ENCODE data around the gene SH3PXD2A. TPM values are rescaled to one million over a fixed set of nuclear protein-coding genes. Genes with fewer than 3 reads are reported as not detected.

The SH3PXD2A gene, protein sequence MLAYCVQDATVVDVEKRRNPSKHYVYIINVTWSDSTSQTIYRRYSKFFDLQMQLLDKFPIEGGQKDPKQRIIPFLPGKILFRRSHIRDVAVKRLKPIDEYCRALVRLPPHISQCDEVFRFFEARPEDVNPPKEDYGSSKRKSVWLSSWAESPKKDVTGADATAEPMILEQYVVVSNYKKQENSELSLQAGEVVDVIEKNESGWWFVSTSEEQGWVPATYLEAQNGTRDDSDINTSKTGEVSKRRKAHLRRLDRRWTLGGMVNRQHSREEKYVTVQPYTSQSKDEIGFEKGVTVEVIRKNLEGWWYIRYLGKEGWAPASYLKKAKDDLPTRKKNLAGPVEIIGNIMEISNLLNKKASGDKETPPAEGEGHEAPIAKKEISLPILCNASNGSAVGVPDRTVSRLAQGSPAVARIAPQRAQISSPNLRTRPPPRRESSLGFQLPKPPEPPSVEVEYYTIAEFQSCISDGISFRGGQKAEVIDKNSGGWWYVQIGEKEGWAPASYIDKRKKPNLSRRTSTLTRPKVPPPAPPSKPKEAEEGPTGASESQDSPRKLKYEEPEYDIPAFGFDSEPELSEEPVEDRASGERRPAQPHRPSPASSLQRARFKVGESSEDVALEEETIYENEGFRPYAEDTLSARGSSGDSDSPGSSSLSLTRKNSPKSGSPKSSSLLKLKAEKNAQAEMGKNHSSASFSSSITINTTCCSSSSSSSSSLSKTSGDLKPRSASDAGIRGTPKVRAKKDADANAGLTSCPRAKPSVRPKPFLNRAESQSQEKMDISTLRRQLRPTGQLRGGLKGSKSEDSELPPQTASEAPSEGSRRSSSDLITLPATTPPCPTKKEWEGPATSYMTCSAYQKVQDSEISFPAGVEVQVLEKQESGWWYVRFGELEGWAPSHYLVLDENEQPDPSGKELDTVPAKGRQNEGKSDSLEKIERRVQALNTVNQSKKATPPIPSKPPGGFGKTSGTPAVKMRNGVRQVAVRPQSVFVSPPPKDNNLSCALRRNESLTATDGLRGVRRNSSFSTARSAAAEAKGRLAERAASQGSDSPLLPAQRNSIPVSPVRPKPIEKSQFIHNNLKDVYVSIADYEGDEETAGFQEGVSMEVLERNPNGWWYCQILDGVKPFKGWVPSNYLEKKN
- polyA plus RNA-seq: 10 to 100 TPM in 2 of 3 donors, 1 to 10 TPM in 1; 3.0 to 61.0 (median 36.1) TPM

DNA sequence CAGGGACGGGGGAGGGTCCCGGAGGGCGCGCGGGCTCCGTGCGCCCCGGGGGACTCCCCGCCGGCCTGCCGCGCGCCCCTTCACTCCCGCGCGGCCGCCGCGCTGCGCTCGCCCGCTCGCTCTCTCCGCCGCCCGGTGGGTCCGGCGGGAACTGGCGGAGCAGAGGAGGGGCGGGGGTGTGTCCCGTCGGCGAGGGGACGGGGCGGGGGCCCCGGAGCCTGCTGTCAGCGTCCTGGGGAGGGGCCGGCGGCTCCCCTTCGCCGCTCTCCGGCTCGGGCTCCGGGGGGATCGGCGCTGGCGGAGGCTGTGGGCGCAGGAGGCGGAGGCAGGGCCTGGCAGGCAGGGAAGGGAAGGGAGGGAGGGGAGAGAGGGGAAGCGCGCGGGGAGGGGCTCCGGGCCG, at the start of gene SH3PXD2A:
Gene SH3PXD2A, minus strand, starts transcription at position 153 of the 400 bp plus-strand sequence. CDS start 310 bp downstream, outside the sequence.
- no peak within 1 kb of the TSS for H3K27ac ChIP-seq (ENCODE audit: low read depth, low read length)
- 1 to 2% (median 1%) methylated on average over 22 to 53 of the region's 54 CpGs for WGBS, 3 donors

GRCh38 chr10:103901299-103901698, 45.9 kb upstream of the SH3PXD2A start:
- 48 to 77% (median 49%) methylated on average over 5 of the region's 5 CpGs for WGBS, 3 donors
- no peak overlapping the region for H3K27ac ChIP-seq (ENCODE audit: low read depth, low read length)

- H3K27ac ChIP-seq (ENCODE audit: low read depth, low read length): no peak overlapping the region
- 92 to 95% (median 93%) methylated on average over 5 of the region's 5 CpGs for WGBS, 3 donors
Measured at GRCh38 chr10:103899312-103899711, 43.9 kb upstream of the SH3PXD2A start.

DNA sequence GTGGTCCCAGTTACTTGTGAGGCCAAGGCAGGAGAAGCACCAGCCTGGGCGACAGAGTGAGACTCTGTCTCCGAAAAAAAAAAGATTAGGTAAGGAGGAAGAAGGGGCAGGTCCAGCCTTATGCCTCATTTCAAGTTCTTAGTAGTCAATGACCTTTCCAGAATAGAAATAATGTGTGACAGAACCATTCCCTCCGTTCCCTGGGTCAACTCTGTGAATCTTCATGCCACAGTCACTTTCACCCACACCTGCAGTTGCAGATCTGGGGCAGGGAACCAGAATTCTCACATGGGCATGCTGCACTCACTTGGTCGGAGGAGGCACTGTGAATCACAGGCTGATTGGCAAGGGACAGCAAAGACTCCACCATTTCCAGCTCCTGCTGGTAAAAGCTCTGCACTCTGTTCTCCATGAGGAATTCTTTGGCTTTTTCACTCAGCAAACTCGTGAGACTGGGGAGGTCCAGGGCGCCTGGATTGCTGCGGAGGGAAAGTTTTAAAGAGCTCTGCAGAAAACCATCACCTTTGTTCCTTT, 41.9 kb upstream of the SH3PXD2A start:
- H3K27ac ChIP-seq (ENCODE audit: low read depth, low read length): no peak overlapping the region
- 68 to 76% (median 70%) methylated on average over 7 of the region's 7 CpGs for WGBS, 3 donors

- 34 to 58% (median 40%) methylated on average over 5 of the region's 5 CpGs for WGBS, 3 donors
- peak overlapping the region; percentile 34 for H3K27ac ChIP-seq (ENCODE audit: low read depth, low read length)
Measured at GRCh38 chr10:103896225-103896624, 40.8 kb upstream of the SH3PXD2A start.

DNA sequence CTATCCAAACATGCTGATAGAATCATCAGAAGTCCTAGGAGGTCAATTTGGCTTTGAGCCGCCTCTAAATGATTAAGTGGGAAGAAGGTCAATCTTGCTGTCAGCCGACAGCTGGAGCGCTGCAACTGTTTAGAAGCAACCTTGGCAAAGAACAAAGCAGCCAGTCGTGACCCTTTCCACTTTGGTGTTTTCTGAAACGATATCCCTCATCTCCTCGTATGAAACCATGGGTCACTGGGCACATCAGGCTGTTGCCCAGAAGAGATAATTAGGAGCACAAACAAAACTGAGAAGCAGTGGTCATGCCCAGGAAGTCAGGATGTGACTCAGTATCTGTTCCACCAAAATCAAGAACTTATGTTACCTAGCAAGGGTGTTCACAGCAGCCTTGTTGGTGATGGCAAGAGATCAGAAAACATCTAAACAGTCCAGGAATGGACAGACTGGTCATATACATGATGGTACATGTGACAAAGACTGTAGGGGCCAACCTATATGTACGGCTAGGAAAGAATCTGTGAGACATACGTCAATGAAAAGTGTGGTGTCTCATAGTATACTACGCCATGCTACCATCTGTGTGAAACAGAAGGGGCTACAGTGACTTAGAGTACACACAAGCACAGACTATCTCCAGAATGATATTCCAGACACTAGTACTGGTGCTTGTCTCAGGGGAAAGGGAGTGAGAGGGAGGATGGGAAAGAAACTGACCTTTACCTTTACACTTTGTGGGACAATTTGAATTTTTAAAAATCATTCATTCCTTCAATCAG, 40.2 kb upstream of the SH3PXD2A start:
- peak overlapping the region; percentile 34 for H3K27ac ChIP-seq (ENCODE audit: low read depth, low read length)
- WGBS, 3 donors: 44 to 56% (median 47%) methylated on average over 9 of the region's 9 CpGs

- 26 to 43% (median 30%) methylated on average over 4 of the region's 4 CpGs for WGBS, 3 donors
- no peak overlapping the region for H3K27ac ChIP-seq (ENCODE audit: low read depth, low read length)
Measured at GRCh38 chr10:103894441-103894864, 39.1 kb upstream of the SH3PXD2A start.

DNA sequence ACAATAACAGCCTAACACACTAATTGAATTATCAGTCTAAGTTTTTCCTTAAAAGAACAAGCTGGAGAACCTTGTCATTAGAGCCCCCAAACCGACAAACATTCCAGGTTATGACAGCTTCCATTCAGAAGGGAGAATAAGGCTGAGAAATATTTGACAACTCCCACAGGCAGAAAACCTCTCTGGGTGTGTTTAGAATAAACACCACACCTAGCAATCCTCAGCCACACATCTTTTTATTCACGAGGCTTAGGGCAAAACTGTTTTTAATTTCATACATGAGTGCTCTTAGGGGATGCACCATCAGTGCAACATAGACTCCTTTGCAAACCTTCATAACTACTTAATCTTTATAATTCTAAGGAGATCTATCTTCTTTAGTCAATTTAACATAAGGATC, 38.4 kb upstream of the SH3PXD2A start:
- WGBS, 3 donors: 43 to 59% (median 59%) methylated on average over 2 of the region's 2 CpGs
- H3K27ac ChIP-seq (ENCODE audit: low read depth, low read length): no peak overlapping the region

GRCh38 chr10:103892181-103892580, 36.8 kb upstream of the SH3PXD2A start:
- no peak overlapping the region for H3K27ac ChIP-seq (ENCODE audit: low read depth, low read length)
- WGBS, 3 donors: 70 to 96% (median 84%) methylated on average over 3 of the region's 3 CpGs

DNA sequence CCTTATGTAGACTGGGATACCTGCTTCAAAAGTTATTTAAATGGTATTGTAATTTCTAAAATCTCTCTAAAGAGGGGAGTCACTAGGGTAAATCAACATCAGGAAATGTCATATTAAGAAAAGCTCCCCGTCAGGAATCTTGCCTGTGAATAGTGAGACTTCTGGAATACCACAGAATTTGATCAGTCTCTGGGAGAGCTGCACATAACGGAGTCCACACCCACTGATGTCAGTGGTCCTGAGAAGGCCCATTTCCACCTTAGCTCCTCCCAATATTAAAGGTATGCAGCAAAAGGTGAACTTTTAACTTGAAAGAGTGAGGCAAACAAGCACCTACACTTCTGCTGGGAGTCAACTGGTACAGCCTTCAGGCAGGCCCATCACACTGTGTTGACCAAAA, 35.3 kb upstream of the SH3PXD2A start:
- H3K27ac ChIP-seq (ENCODE audit: low read depth, low read length): no peak overlapping the region
- 58 to 82% (median 65%) methylated on average over 2 of the region's 2 CpGs for WGBS, 3 donors

GRCh38 chr10:103890194-103890658, 34.9 kb upstream of the SH3PXD2A start:
- WGBS, 3 donors: 35 to 73% (median 59%) methylated on average over 4 of the region's 4 CpGs
- no peak overlapping the region for H3K27ac ChIP-seq (ENCODE audit: low read depth, low read length)

DNA sequence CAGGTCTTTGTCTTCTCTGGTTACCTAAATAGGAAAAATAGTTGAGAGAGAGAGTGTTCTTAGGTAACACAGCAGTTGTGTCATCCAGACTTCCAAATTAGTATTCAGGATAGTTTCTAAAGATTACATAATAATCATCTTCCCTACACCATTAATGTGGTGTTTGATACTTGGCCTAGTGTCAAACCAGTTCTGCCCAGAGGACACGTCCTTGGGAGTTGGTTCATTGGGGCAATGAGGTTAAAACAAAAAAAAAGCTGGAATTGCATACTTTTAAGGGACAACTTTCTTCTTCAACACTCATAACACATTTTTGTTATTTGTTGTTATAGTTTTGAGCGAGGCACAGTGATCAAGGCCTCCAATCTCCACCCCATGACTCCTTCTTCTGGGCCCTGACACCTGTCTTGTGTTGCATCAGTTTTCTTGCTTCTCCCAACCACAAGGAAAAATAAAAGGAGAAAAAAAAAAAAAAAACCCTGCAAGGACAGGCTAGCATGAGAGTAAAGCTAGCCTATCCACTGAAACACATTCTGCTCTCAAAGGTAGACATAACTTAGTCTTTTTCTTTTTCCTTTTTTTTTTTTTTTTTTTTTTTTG, 33.8 kb upstream of the SH3PXD2A start:
- H3K27ac ChIP-seq (ENCODE audit: low read depth, low read length): no peak overlapping the region
- WGBS, 3 donors: 41 to 65% (median 62%) methylated on average over 2 of the region's 2 CpGs

- 4 to 20% (median 13%) methylated on average over 6 of the region's 6 CpGs for WGBS, 3 donors
Measured at GRCh38 chr10:103888113-103888841, 32.9 kb upstream of the SH3PXD2A start.

GRCh38 chr10:103885617-103886016, 30.2 kb upstream of the SH3PXD2A start:
- H3K27ac ChIP-seq (ENCODE audit: low read depth, low read length): no peak overlapping the region
- WGBS, 3 donors: 60 to 71% (median 61%) methylated on average over 6 of the region's 6 CpGs

More at GRCh38 chr10:103888113-103888841, 32.9 kb upstream of the SH3PXD2A start:
- no peak overlapping the region for H3K27ac ChIP-seq (ENCODE audit: low read depth, low read length)

DNA sequence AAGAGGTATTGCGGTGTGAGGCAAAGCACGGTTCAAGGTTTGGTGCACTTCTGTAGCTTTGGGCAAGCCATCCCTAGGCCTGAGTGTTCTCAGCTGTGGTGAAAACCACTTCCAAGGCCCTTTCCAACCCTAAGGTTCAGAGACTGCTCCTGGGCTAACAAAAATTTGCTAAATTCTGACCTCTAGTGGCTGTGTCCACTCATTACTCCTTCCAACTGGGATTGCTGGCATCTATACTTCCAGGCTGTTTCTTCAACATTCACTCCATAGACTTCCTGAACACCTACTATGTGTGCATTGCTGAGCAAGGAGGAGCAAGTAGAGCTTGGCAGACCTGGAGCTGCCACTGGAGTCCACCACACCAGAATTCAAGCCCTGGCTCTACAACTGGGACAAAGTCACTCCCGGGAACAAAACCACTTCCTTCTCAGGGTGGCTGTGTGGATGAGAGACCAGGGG, 29.3 kb upstream of the SH3PXD2A start:
- no peak overlapping the region for H3K27ac ChIP-seq (ENCODE audit: low read depth, low read length)
- WGBS, 3 donors: 64 to 77% (median 76%) methylated on average over 3 of the region's 3 CpGs

- 89 to 91% (median 89%) methylated on average over 8 of the region's 8 CpGs for WGBS, 3 donors
- H3K27ac ChIP-seq (ENCODE audit: low read depth, low read length): no peak overlapping the region
Measured at GRCh38 chr10:103882285-103883007, 27.1 kb upstream of the SH3PXD2A start.

All from adipose tissue (tissue), 3 donors.